Measurements from ENCODE around the gene CASP14. TPM values are rescaled to one million over a fixed set of nuclear protein-coding genes. Genes with fewer than 3 reads are reported as not detected.

Gene CASP14
- total RNA-seq, 1 experiment from 2014 or later, result not detected

DNA sequence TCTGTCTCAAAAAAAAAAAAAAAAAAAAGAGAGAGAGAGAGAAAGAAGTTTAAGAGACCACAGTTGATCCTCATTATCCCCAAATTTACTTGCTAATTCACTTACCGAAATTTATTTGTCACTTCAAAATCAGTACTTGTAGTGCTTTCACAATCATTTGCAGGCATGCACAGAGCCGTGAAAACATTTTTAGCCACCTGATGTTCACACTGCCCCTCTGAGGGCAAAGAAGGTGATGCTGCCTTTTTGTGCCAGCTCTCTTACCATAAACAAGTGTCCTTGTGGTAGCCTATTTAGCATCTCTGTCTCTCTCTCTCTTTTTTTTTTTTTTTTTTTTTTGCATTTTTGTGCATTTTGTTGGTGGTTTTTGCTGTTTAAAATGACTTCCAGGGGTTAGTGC lies 24.1 kb upstream of the CASP14 start:
- H3K27ac ChIP-seq (ENCODE audit: low read length), result no peak overlapping the region
- no peaks in the 10 kb centered on the region for H3K27me3 ChIP-seq (ENCODE audit: low read length)
- H4K20me1 ChIP-seq (ENCODE audit: insufficient read depth, low read depth, low read length), result no peaks in the 10 kb centered on the region
- no peaks in the 10 kb centered on the region for H3K36me3 ChIP-seq (ENCODE audit: insufficient read depth, low read length)
- H3K9ac ChIP-seq (ENCODE audit: low read length), result no peak overlapping the region
- H3K9me2 ChIP-seq (replicated peaks; ENCODE audit: insufficient read depth, low read length), result no peaks in the 10 kb centered on the region
- peak; percentile 69 for DNase-seq
- no peaks in the 10 kb centered on the region for H3K9me3 ChIP-seq (ENCODE audit: low read length)
- H2AFZ ChIP-seq (ENCODE audit: low read length), result no peak overlapping the region
- no peak overlapping the region for H3K4me2 ChIP-seq (ENCODE audit: low read depth, low read length, poor library complexity, severe bottlenecking)
- no peak overlapping the region for H3K4me3 ChIP-seq (ENCODE audit: low read length)
- no peaks in the 10 kb centered on the region for H3K4me1 ChIP-seq (ENCODE audit: low read length)
- H3K79me2 ChIP-seq (ENCODE audit: low read length), result no peaks in the 10 kb centered on the region

DNA sequence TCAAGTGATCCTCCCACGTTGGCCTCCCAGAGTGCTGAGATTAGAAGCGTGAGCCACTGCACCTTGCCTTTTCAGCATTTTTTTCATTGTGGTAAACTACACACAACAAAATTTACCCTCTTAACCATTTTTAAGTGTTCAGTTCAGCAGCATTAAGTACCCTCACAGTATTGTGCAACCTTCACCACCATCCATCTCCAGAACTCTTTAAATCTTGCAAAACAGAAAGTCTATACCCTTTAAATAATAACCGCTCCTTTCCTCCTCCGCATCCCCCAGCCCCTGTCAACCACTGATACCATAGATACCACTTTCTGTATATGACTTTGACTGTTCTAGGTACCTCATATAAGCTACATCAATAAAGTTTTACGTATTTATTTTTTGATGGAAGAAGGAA lies 20.8 kb upstream of the CASP14 start:
- Histone ChIP-seq H3K4me1 (ENCODE audit: low read length) (no peaks in the 10 kb centered on the region), H3K9ac (ENCODE audit: low read length) (no peak overlapping the region), H3K9me3 (ENCODE audit: low read length) (no peaks in the 10 kb centered on the region), H3K4me2 (ENCODE audit: low read depth, low read length, poor library complexity, severe bottlenecking) (no peak overlapping the region), H3K36me3 (ENCODE audit: insufficient read depth, low read length) (no peaks in the 10 kb centered on the region), H3K4me3 (ENCODE audit: low read length) (no peak overlapping the region), H2AFZ (ENCODE audit: low read length) (no peak overlapping the region), H3K9me2 (replicated peaks; ENCODE audit: insufficient read depth, low read length) (no peaks in the 10 kb centered on the region), H3K79me2 (ENCODE audit: low read length) (no peaks in the 10 kb centered on the region), H3K27me3 (ENCODE audit: low read length) (no peaks in the 10 kb centered on the region), H3K27ac (ENCODE audit: low read length) (no peak overlapping the region), H4K20me1 (ENCODE audit: insufficient read depth, low read depth, low read length) (no peaks in the 10 kb centered on the region)
- DNase-seq, result no peak

DNA sequence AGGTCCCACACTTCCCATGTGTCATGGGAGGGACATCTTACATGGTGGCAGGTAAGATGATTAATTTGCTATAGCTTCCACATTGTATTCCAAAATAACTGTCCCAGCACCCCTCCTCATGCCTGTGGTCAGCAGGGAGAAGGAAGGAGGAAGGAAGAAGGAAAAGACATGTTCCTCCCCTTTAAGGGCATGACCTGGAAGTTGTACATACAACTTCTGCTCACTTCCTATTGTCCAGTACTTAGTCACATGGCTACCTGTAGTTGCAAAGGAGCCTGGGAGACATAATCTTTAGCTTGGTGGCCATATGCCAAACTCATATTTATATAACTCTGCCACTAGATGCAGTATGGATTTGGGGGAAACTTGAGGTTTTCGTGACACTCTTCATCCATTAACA lies 17.6 kb upstream of the CASP14 start:
- Histone ChIP-seq H3K79me2 (ENCODE audit: low read length) (no peaks in the 10 kb centered on the region), H2AFZ (ENCODE audit: low read length) (no peak overlapping the region), H3K4me1 (ENCODE audit: low read length) (no peaks in the 10 kb centered on the region), H3K27ac (ENCODE audit: low read length) (no peak overlapping the region), H3K27me3 (ENCODE audit: low read length) (no peaks in the 10 kb centered on the region), H3K9me2 (replicated peaks; ENCODE audit: insufficient read depth, low read length) (no peaks in the 10 kb centered on the region), H3K9ac (ENCODE audit: low read length) (no peak overlapping the region), H3K9me3 (ENCODE audit: low read length) (no peaks in the 10 kb centered on the region), H3K36me3 (ENCODE audit: insufficient read depth, low read length) (no peaks in the 10 kb centered on the region), H4K20me1 (ENCODE audit: insufficient read depth, low read depth, low read length) (no peaks in the 10 kb centered on the region), H3K4me2 (ENCODE audit: low read depth, low read length, poor library complexity, severe bottlenecking) (no peak overlapping the region), H3K4me3 (ENCODE audit: low read length) (no peak overlapping the region)
- DNase-seq, result no peak

DNA sequence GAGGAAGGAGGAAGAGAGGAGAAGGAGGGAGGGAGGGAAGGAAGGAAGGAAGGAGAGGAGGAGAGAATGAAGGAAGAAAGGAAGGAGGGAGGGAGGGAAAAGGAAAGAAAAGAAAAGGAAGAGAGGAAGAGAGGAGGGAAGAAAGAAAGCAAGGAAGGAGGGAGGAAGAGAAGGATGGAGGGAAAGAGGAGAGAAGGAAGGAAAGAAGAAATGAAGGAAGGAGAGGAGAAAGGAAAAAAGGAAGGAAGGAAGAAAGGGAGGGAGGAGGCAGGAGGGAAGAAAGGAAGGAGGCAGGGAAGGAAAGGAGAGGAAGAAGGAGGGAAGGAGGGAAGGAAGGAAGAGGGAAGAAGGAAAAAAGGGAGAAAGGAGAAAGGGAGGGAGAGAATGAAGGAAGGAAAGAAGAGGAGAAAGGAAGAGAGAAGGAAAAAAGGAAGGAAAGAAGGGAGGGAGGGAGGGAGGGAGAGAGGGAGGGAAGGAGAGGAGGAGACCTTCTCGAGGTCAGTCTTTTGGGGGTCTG lies 13.4 kb upstream of the CASP14 start:
- Histone ChIP-seq H3K27ac (ENCODE audit: low read length) (no peak overlapping the region), H3K9me2 (replicated peaks; ENCODE audit: insufficient read depth, low read length) (no peaks in the 10 kb centered on the region), H3K4me3 (ENCODE audit: low read length) (no peak overlapping the region), H3K4me1 (ENCODE audit: low read length) (no peaks in the 10 kb centered on the region), H4K20me1 (ENCODE audit: insufficient read depth, low read depth, low read length) (no peaks in the 10 kb centered on the region), H2AFZ (ENCODE audit: low read length) (no peak overlapping the region), H3K9ac (ENCODE audit: low read length) (no peak overlapping the region), H3K36me3 (ENCODE audit: insufficient read depth, low read length) (no peaks in the 10 kb centered on the region), H3K9me3 (ENCODE audit: low read length) (no peaks in the 10 kb centered on the region), H3K79me2 (ENCODE audit: low read length) (no peaks in the 10 kb centered on the region), H3K4me2 (ENCODE audit: low read depth, low read length, poor library complexity, severe bottlenecking) (no peak overlapping the region), H3K27me3 (ENCODE audit: low read length) (no peaks in the 10 kb centered on the region)
- no peak for DNase-seq

DNA sequence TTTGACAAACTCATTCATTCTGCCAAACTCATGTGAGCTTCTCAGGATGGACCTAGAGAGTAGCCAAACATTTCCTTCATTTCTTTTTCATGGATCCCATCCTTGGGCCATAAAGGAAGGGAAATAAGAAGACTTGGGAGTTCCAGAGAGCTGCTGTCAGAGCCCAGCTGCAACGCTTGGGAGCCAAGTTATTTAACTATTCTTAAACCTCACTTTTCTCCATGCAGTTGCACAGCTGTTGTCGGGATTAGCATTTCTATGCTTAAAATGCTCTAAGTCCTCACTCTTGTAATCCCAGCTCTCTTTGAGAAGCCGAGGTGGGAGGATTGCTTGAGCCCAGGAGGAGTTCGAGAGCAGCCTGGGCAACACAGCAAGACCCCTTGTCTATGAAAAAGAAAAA lies 11.7 kb upstream of the CASP14 start:
- no peaks in the 10 kb centered on the region for H3K27me3 ChIP-seq (ENCODE audit: low read length)
- H2AFZ ChIP-seq (ENCODE audit: low read length), result no peak overlapping the region
- H3K4me1 ChIP-seq (ENCODE audit: low read length), result no peaks in the 10 kb centered on the region
- H3K36me3 ChIP-seq (ENCODE audit: insufficient read depth, low read length), result no peaks in the 10 kb centered on the region
- H3K4me3 ChIP-seq (ENCODE audit: low read length), result no peak overlapping the region
- no peaks in the 10 kb centered on the region for H3K79me2 ChIP-seq (ENCODE audit: low read length)
- H3K27ac ChIP-seq (ENCODE audit: low read length), result no peak overlapping the region
- H3K9me2 ChIP-seq (replicated peaks; ENCODE audit: insufficient read depth, low read length), result no peaks in the 10 kb centered on the region
- H4K20me1 ChIP-seq (ENCODE audit: insufficient read depth, low read depth, low read length), result no peaks in the 10 kb centered on the region
- no peaks in the 10 kb centered on the region for H3K9me3 ChIP-seq (ENCODE audit: low read length)
- no peak overlapping the region for H3K9ac ChIP-seq (ENCODE audit: low read length)
- H3K4me2 ChIP-seq (ENCODE audit: low read depth, low read length, poor library complexity, severe bottlenecking), result no peak overlapping the region
- no peak for DNase-seq

DNA sequence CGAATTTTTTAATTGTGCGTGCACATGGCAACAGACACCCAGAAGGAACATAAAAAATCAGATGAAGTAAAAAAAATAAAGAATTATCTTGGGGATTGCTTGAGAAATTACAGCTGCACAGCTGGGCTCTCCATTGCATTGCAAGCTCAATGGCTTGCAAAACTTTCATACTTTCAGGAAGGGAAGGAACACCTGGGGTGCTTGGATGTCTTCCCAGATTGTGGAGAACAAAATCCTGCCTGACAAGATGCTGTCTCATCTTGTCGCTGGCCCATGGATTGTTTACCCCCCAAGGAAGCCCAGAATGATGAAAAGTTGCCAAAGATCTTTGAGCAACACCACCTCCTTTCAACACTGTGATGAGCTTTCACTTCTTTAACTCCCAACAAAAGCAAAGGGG lies 11.0 kb upstream of the CASP14 start:
- no peak overlapping the region for H3K9ac ChIP-seq (ENCODE audit: low read length)
- H3K27ac ChIP-seq (ENCODE audit: low read length), result no peak overlapping the region
- H2AFZ ChIP-seq (ENCODE audit: low read length), result no peak overlapping the region
- H3K4me1 ChIP-seq (ENCODE audit: low read length), result no peaks in the 10 kb centered on the region
- no peak overlapping the region for H3K4me2 ChIP-seq (ENCODE audit: low read depth, low read length, poor library complexity, severe bottlenecking)
- H3K9me3 ChIP-seq (ENCODE audit: low read length), result no peaks in the 10 kb centered on the region
- H4K20me1 ChIP-seq (ENCODE audit: insufficient read depth, low read depth, low read length), result no peaks in the 10 kb centered on the region
- no peaks in the 10 kb centered on the region for H3K9me2 ChIP-seq (replicated peaks; ENCODE audit: insufficient read depth, low read length)
- no peaks in the 10 kb centered on the region for H3K27me3 ChIP-seq (ENCODE audit: low read length)
- H3K36me3 ChIP-seq (ENCODE audit: insufficient read depth, low read length), result no peaks in the 10 kb centered on the region
- H3K4me3 ChIP-seq (ENCODE audit: low read length), result no peak overlapping the region
- no peak for DNase-seq
- H3K79me2 ChIP-seq (ENCODE audit: low read length), result no peaks in the 10 kb centered on the region

DNA sequence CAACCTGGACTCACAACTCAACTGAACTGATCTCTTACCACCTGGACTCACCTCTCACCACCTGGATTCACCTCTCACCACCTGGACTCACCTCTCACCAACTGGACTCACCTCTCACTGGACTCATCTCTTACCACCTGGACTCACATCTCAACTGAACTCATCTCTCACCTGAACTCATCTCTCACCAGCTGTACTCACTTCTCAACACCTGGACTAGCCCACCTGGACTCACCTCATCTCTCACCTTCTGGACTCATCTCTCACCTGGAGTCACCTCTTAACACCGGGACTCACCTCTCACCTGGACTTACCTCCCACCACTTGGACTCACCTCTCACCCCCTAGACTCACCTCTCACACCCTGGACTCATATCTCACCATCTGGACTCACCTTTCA lies 7.3 kb upstream of the CASP14 start:
- no peak overlapping the region for H3K27ac ChIP-seq (ENCODE audit: low read length)
- no peak overlapping the region for H3K9ac ChIP-seq (ENCODE audit: low read length)
- no peak for DNase-seq
- no peaks in the 10 kb centered on the region for H3K4me1 ChIP-seq (ENCODE audit: low read length)
- no peak overlapping the region for H3K4me3 ChIP-seq (ENCODE audit: low read length)
- no peak overlapping the region for H3K4me2 ChIP-seq (ENCODE audit: low read depth, low read length, poor library complexity, severe bottlenecking)
- no peaks in the 10 kb centered on the region for H3K79me2 ChIP-seq (ENCODE audit: low read length)
- H4K20me1 ChIP-seq (ENCODE audit: insufficient read depth, low read depth, low read length), result no peaks in the 10 kb centered on the region
- no peaks in the 10 kb centered on the region for H3K9me3 ChIP-seq (ENCODE audit: low read length)
- no peak overlapping the region for H2AFZ ChIP-seq (ENCODE audit: low read length)
- no peaks in the 10 kb centered on the region for H3K9me2 ChIP-seq (replicated peaks; ENCODE audit: insufficient read depth, low read length)
- 0 out of 2 replicates have a peak, but pooled peaks cover 3% of the 10 kb centered on the region for H3K27me3 ChIP-seq (ENCODE audit: low read length)
- H3K36me3 ChIP-seq (ENCODE audit: insufficient read depth, low read length), result no peaks in the 10 kb centered on the region

DNA sequence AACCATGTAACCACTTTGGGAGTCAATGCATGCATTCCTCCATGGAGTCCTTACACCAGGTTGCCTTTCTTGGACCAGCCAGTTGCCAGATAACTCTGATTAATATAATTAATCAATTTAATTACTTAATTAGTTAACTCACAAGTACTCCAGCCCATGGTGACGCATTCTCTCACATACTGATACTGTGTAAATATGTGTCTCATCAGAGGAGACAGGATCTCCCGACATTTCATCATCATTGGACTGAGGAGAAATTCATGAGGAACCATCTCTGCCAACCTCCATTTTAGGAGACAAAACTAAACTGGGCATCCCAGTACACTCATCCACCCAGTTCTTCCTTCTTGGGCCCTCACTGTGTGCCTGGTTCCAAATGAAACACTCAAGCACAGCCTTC lies 6.5 kb upstream of the CASP14 start:
- H3K9ac ChIP-seq (ENCODE audit: low read length), result no peak overlapping the region
- H3K79me2 ChIP-seq (ENCODE audit: low read length), result no peaks in the 10 kb centered on the region
- no peaks in the 10 kb centered on the region for H4K20me1 ChIP-seq (ENCODE audit: insufficient read depth, low read depth, low read length)
- H3K4me1 ChIP-seq (ENCODE audit: low read length), result no peaks in the 10 kb centered on the region
- H3K9me2 ChIP-seq (replicated peaks; ENCODE audit: insufficient read depth, low read length), result no peaks in the 10 kb centered on the region
- 0 out of 2 replicates have a peak, but pooled peaks cover 3% of the 10 kb centered on the region for H3K27me3 ChIP-seq (ENCODE audit: low read length)
- no peak overlapping the region for H3K27ac ChIP-seq (ENCODE audit: low read length)
- H3K4me2 ChIP-seq (ENCODE audit: low read depth, low read length, poor library complexity, severe bottlenecking), result no peak overlapping the region
- H3K9me3 ChIP-seq (ENCODE audit: low read length), result no peaks in the 10 kb centered on the region
- H2AFZ ChIP-seq (ENCODE audit: low read length), result no peak overlapping the region
- H3K4me3 ChIP-seq (ENCODE audit: low read length), result no peak overlapping the region
- H3K36me3 ChIP-seq (ENCODE audit: insufficient read depth, low read length), result no peaks in the 10 kb centered on the region
- no peak for DNase-seq

DNA sequence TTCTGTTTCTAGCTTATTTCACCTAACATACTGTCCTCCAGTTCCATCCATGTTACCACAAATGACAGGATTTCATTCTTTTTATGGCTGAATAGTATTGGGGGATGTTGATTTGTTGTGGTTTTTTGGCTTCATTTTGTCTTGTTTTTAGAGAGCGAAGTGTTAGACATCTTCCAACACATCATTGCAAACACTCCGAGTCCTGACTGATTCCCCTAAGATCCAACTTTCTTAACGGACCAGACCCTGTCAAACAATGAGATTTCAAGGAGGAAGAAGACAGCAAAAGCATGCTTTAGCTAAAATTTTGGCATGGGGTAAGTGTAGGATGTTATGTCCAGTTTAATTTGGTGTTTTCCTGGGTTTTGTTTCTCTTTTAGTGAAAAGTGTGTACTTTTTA lies 3.8 kb upstream of the CASP14 start:
- no peaks in the 10 kb centered on the region for H4K20me1 ChIP-seq (ENCODE audit: insufficient read depth, low read depth, low read length)
- no peak overlapping the region for H3K9ac ChIP-seq (ENCODE audit: low read length)
- H3K4me3 ChIP-seq (ENCODE audit: low read length), result no peak overlapping the region
- H3K36me3 ChIP-seq (ENCODE audit: insufficient read depth, low read length), result no peaks in the 10 kb centered on the region
- H3K4me2 ChIP-seq (ENCODE audit: low read depth, low read length, poor library complexity, severe bottlenecking), result no peak overlapping the region
- DNase-seq, result no peak
- no peaks in the 10 kb centered on the region for H3K79me2 ChIP-seq (ENCODE audit: low read length)
- no peaks in the 10 kb centered on the region for H3K9me3 ChIP-seq (ENCODE audit: low read length)
- no peak overlapping the region for H3K27ac ChIP-seq (ENCODE audit: low read length)
- H3K9me2 ChIP-seq (replicated peaks; ENCODE audit: insufficient read depth, low read length), result no peaks in the 10 kb centered on the region
- no peak overlapping the region for H2AFZ ChIP-seq (ENCODE audit: low read length)
- no peaks in the 10 kb centered on the region for H3K4me1 ChIP-seq (ENCODE audit: low read length)
- 0 out of 2 replicates have a peak, but pooled peaks cover 3% of the 10 kb centered on the region for H3K27me3 ChIP-seq (ENCODE audit: low read length)
